Stimulated activated CD8-positive, alpha-beta memory T cell treated with anti-CD3 and anti-CD28 coated beads, Interleukin-7, amount 100 ng/mL, for 4 hours (primary cell): ENCODE data around the gene LMNTD1.
"Not testable (repeated sequence)": the region's sequence is repeated elsewhere in the genome, so short reads cannot be mapped to it uniquely, and the experiment has no call there.

ENCODE experiments used
- DNase-seq, 2 donors: peaks; one replicate each; pipeline ENCODE4 v3.0.0-alpha.2; 2020; ENCODE audit warnings: low read depth in 2 of 2

LMNTD1 gene

GRCh38 chr12:25433024-25433423, 120.1 kb downstream of the LMNTD1 start:
- DNase-seq: no peak

- no peak for DNase-seq
Observed at GRCh38 chr12:25427337-25428249, 125.5 kb downstream of the LMNTD1 start.

GRCh38 chr12:25426821-25427220, 126.3 kb downstream of the LMNTD1 start:
- not testable (repeated sequence) for DNase-seq
